OCI-LY1 (cell line): Measurements from ENCODE around the gene CEBPG.

Experiments used
- H2AFZ ChIP-seq: fragments of 200-600 bp; sonication (generic), shearing (Covaris generic); 2 replicates; pipeline ENCODE4 v1.6.0; 2014; ENCODE audit warnings: antibody characterized with exemption, mild to moderate bottlenecking, low read length
- H3F3A ChIP-seq: fragments of 200-600 bp; sonication (generic), shearing (Covaris generic); 2 replicates; pipeline ENCODE4 v1.6.0; 2014; ENCODE audit warnings: mild to moderate bottlenecking, antibody characterized with exemption, low read length, moderate library complexity; ENCODE audit not compliant: insufficient read depth
- H3K27ac ChIP-seq: fragments of 200-600 bp; sonication (generic); 2 replicates; pipeline ENCODE4 v1.5.1; 2014; ENCODE audit warnings: low read length, mixed run types, mild to moderate bottlenecking, low read depth; ENCODE audit not compliant: poor library complexity, severe bottlenecking
- H3K27me3 ChIP-seq: fragments of 200-600 bp; sonication (generic); 2 replicates; pipeline ENCODE4 v1.6.0; 2014; ENCODE audit warnings: antibody characterized with exemption, mild to moderate bottlenecking, low read length, moderate library complexity; ENCODE audit not compliant: insufficient read depth
- H3K36me3 ChIP-seq: fragments of 200-600 bp; sonication (generic); 2 replicates; pipeline ENCODE4 v1.6.1; 2014; ENCODE audit warnings: mild to moderate bottlenecking, antibody characterized with exemption, low read length, moderate library complexity, mixed read lengths; ENCODE audit not compliant: insufficient read depth
- H3K4me1 ChIP-seq: fragments of 200-600 bp; sonication (generic); 2 replicates; pipeline ENCODE4 v1.5.1; 2014; ENCODE audit warnings: mild to moderate bottlenecking, low read length, moderate library complexity; ENCODE audit not compliant: insufficient read depth, severe bottlenecking
- H3K4me2 ChIP-seq: fragments of 200-600 bp; sonication (generic), shearing (Covaris generic); 2 replicates; pipeline ENCODE4 v1.6.1; 2014; ENCODE audit warnings: low read length
- H3K4me3 ChIP-seq: fragments of 200-600 bp; sonication (generic); 2 replicates; pipeline ENCODE4 v1.5.1; 2014; ENCODE audit warnings: low read length, low read depth, mild to moderate bottlenecking, mixed read lengths; ENCODE audit not compliant: poor library complexity, severe bottlenecking
- H3K79me2 ChIP-seq: fragments of 200-600 bp; shearing (Covaris generic); 2 replicates; pipeline ENCODE4 v1.6.1; 2016; ENCODE audit warnings: mixed run types, low read length, mixed read lengths; ENCODE audit not compliant: insufficient read depth
- H3K9ac ChIP-seq: fragments of 200-600 bp; sonication (generic), shearing (Covaris generic); 2 replicates; pipeline ENCODE4 v1.6.1; 2014; ENCODE audit warnings: mild to moderate bottlenecking, low read length, mixed read lengths
- H3K9me2 ChIP-seq: fragments of 200-600 bp; sonication (generic), shearing (Covaris generic); 2 replicates; pipeline ENCODE4 v1.6.1; 2014; ENCODE audit warnings: low read depth, mild to moderate bottlenecking, low read length, mixed read lengths
- H3K9me3 ChIP-seq: fragments of 200-600 bp; shearing (Covaris generic); 2 replicates; pipeline ENCODE4 v1.6.1; 2014; ENCODE audit warnings: low read length, mixed read lengths
- H4K20me1 ChIP-seq: fragments of 200-600 bp; sonication (generic), shearing (Covaris generic); 2 replicates; pipeline ENCODE4 v1.6.0; 2016; ENCODE audit warnings: mild to moderate bottlenecking, low read length; ENCODE audit not compliant: insufficient read depth
- CTCF ChIP-seq: fragments of 200-600 bp; sonication (generic), shearing (Covaris generic); IDR thresholded peaks from 2 replicates; pipeline ENCODE4 v1.5.1; 2017; ENCODE audit warnings: mild to moderate bottlenecking, antibody characterized with exemption, low read length, moderate library complexity, mixed read lengths
- EZH2 ChIP-seq: fragments of 200-600 bp; sonication (generic), shearing (Covaris generic); IDR thresholded peaks from 2 replicates; pipeline ENCODE4 v1.8.0; 2017; ENCODE audit warnings: borderline replicate concordance, mixed run types, mild to moderate bottlenecking, antibody characterized with exemption, low read length, moderate library complexity, mixed read lengths

The CEBPG gene

GRCh38 chr19:33407140-33407551 lies 33.6 kb downstream of the CEBPG start:
- no peaks in the 10 kb centered on the region for H3K27me3 ChIP-seq
- no peaks in the 10 kb centered on the region for H3F3A ChIP-seq
- TF ChIP-seq CTCF (no peak; the same call in 1 of the 2 replicates), EZH2 (no peak)
- no peak overlapping the region for H3K9ac ChIP-seq
- H3K27ac ChIP-seq: no peak overlapping the region
- H3K36me3 ChIP-seq: no peaks in the 10 kb centered on the region
- H3K9me3 ChIP-seq: no peaks in the 10 kb centered on the region
- no peaks in the 10 kb centered on the region for H3K79me2 ChIP-seq
- H4K20me1 ChIP-seq: no peaks in the 10 kb centered on the region
- H3K4me1 ChIP-seq: no peaks in the 10 kb centered on the region
- H3K4me2 ChIP-seq: no peak overlapping the region
- no peaks in the 10 kb centered on the region for H3K9me2 ChIP-seq
- H3K4me3 ChIP-seq: no peak overlapping the region
- no peak overlapping the region for H2AFZ ChIP-seq

DNA sequence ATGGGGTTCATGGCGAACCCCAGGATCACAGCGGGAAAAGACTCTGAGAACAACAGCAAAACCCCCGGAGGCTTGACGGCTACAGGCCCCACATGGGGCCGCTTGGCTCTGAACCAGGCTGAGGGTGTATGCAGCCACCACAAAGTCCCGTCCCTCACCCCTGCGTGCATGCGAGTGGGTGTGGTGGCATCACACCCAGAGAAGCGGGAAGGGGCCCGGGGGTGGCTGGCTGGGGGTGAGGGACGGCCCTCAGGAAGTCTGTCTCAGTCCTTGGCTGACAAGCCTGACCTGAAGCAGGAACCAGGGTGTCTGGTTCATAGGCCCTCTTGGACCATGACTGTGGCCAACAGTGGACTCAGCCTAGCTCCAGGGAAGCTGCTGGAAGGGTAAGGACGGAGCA lies 34.2 kb downstream of the CEBPG start:
- no peak overlapping the region for H2AFZ ChIP-seq
- no peaks in the 10 kb centered on the region for H4K20me1 ChIP-seq
- H3K4me2 ChIP-seq: no peak overlapping the region
- H3K79me2 ChIP-seq: no peaks in the 10 kb centered on the region
- H3K9me3 ChIP-seq: no peaks in the 10 kb centered on the region
- H3K9me2 ChIP-seq: no peaks in the 10 kb centered on the region
- no peaks in the 10 kb centered on the region for H3K27me3 ChIP-seq
- no peaks in the 10 kb centered on the region for H3F3A ChIP-seq
- H3K27ac ChIP-seq: no peak overlapping the region
- no peak overlapping the region for H3K9ac ChIP-seq
- H3K4me3 ChIP-seq: no peak overlapping the region
- TF ChIP-seq CTCF (no peak), EZH2 (no peak)
- H3K36me3 ChIP-seq: no peaks in the 10 kb centered on the region
- no peaks in the 10 kb centered on the region for H3K4me1 ChIP-seq

GRCh38 chr19:33408116-33408515 lies 34.6 kb downstream of the CEBPG start:
- no peak overlapping the region for H3K4me2 ChIP-seq
- no peak overlapping the region for H3K4me3 ChIP-seq

More at GRCh38 chr19:33408116-33408515, 34.6 kb downstream of the CEBPG start:
- H3K27ac ChIP-seq: no peak overlapping the region
- H2AFZ ChIP-seq: no peak overlapping the region
- H3K4me1 ChIP-seq: no peaks in the 10 kb centered on the region
- H3K79me2 ChIP-seq: no peaks in the 10 kb centered on the region
- no peak overlapping the region for H3K9ac ChIP-seq
- H3K27me3 ChIP-seq: no peaks in the 10 kb centered on the region
- H3K9me3 ChIP-seq: no peaks in the 10 kb centered on the region
- H3K36me3 ChIP-seq: no peaks in the 10 kb centered on the region
- TF ChIP-seq CTCF (no peak), EZH2 (no peak)
- H3K9me2 ChIP-seq: no peaks in the 10 kb centered on the region
- no peaks in the 10 kb centered on the region for H3F3A ChIP-seq
- no peaks in the 10 kb centered on the region for H4K20me1 ChIP-seq
